Cardiac muscle cell (in vitro differentiated cells and primary cell): ENCODE data around the gene SMIM32. TPM values are rescaled to one million over a fixed set of nuclear protein-coding genes. Genes with fewer than 3 reads are reported as not detected.

ENCODE experiments used
- DNase-seq, 2 donors: peaks; one replicate each; pipeline versions ENCODE4 v3.0.0 to v3.0.0-alpha.2; 2010 to 2017; ENCODE audit warnings: low read depth in 1 of 2, low spot score in 1 of 2
- H3K27ac ChIP-seq: fragments of 200-600 bp; sonication (generic); 2 replicates; pipeline ENCODE4 v1.5.1; 2016
- H3K27me3 ChIP-seq: fragments of 200-600 bp; sonication (generic); 2 replicates; pipeline ENCODE4 v1.6.0; 2016; ENCODE audit warnings: control low read depth
- H3K36me3 ChIP-seq: fragments of 200-600 bp; sonication (generic); 2 replicates; pipeline ENCODE4 v1.5.1; 2016; ENCODE audit warnings: control low read depth
- H3K4me1 ChIP-seq: fragments of 200-600 bp; sonication (generic); 2 replicates; pipeline ENCODE4 v1.8.1; 2017; ENCODE audit warnings: low read depth, mild to moderate bottlenecking, mixed run types
- H3K4me3 ChIP-seq: fragments of 200-600 bp; sonication (generic); 2 replicates; pipeline ENCODE4 v1.5.1; 2016; ENCODE audit warnings: mild to moderate bottlenecking
- H3K9me3 ChIP-seq: fragments of 200-600 bp; sonication (generic); 2 replicates; pipeline ENCODE4 v1.5.1; 2017; ENCODE audit warnings: low read depth, mild to moderate bottlenecking, control low read depth
- CTCF ChIP-seq: IDR thresholded peaks from 2 replicates; pipeline ENCODE4 v1.5.1; 2012; ENCODE audit warnings: low read depth, mild to moderate bottlenecking, low read length
- polyA plus RNA-seq: library from polyadenylated mRNA; unstranded; fragments of >200 nt; fragmentation: Nextera tagmentation; extraction: Ambion mirVana; gene quantifications from 2 replicates; pipeline ENCODE4 v1.2.1, GENCODE V29; 2016
- total RNA-seq: library from RNA; depleted of rRNA; stranded (reverse); fragments of >200 nt; gene quantifications from 2 replicates; pipeline ENCODE4 v1.2.3, GENCODE V29; 2016

The SMIM32 gene
- total and polyA plus RNA-seq, 2 experiments from 2014 or later = 0.36 TPM; not detected in 1

GRCh38 chr5:136199408-136199807, 6.4 kb upstream of the SMIM32 start:
- peaks cover 21% of the 10 kb centered on the region for H3K27me3 ChIP-seq
- no peaks in the 10 kb centered on the region for H3K36me3 ChIP-seq
- no peak for DNase-seq
- H3K27ac ChIP-seq = no peak overlapping the region
- no peak overlapping the region for H3K4me3 ChIP-seq
- H3K4me1 ChIP-seq = peaks cover 10% of the 10 kb centered on the region
- TF ChIP-seq CTCF = no peak
- H3K9me3 ChIP-seq = no peaks in the 10 kb centered on the region

GRCh38 chr5:136198453-136198852, 5.5 kb upstream of the SMIM32 start:
- TF ChIP-seq CTCF = no peak
- Histone ChIP-seq H3K4me1 (peaks cover 11% of the 10 kb centered on the region), H3K27me3 (peaks cover 31% of the 10 kb centered on the region), H3K27ac (no peak overlapping the region), H3K4me3 (no peak overlapping the region), H3K9me3 (no peaks in the 10 kb centered on the region), H3K36me3 (no peaks in the 10 kb centered on the region)
- DNase-seq = no peak

- H3K36me3 ChIP-seq = no peaks in the 10 kb centered on the region
- H3K9me3 ChIP-seq = no peaks in the 10 kb centered on the region
- peaks cover 35% of the 10 kb centered on the region for H3K27me3 ChIP-seq
- no peak for TF ChIP-seq CTCF
- no peak overlapping the region for H3K27ac ChIP-seq
- no peak overlapping the region for H3K4me3 ChIP-seq
- peaks cover 8% of the 10 kb centered on the region for H3K4me1 ChIP-seq
- DNase-seq = no peak
Observed at GRCh38 chr5:136197462-136198142, 4.6 kb upstream of the SMIM32 start.

- H3K27me3 ChIP-seq = peaks cover 47% of the 10 kb centered on the region
- H3K9me3 ChIP-seq = no peaks in the 10 kb centered on the region
- H3K27ac ChIP-seq = no peak overlapping the region
- TF ChIP-seq CTCF = no peak
- H3K36me3 ChIP-seq = no peaks in the 10 kb centered on the region
- H3K4me1 ChIP-seq = peaks cover 4% of the 10 kb centered on the region
- H3K4me3 ChIP-seq = no peak overlapping the region
- DNase-seq = no peak
Observed at GRCh38 chr5:136195971-136196820, 3.2 kb upstream of the SMIM32 start.

GRCh38 chr5:136194576-136194975, 1.6 kb upstream of the SMIM32 start:
- TF ChIP-seq CTCF = no peak
- no peak for DNase-seq
- Histone ChIP-seq H3K27ac (no peak overlapping the region), H3K27me3 (peaks cover 56% of the 10 kb centered on the region), H3K4me3 (no peak overlapping the region), H3K36me3 (no peaks in the 10 kb centered on the region), H3K9me3 (no peaks in the 10 kb centered on the region), H3K4me1 (peaks cover 4% of the 10 kb centered on the region)
